ENCODE results near the gene APOBEC3H.

APOBEC3H gene

GRCh38 chr22:39135092-39135896 lies 38.2 kb downstream of the APOBEC3H start:
- DNase-seq (ENCODE audit: low read depth), result no peak

- no peak for DNase-seq (ENCODE audit: low read depth)
Observed at GRCh38 chr22:39136317-39136716, 39.3 kb downstream of the APOBEC3H start.

GRCh38 chr22:39138357-39138997 lies 41.4 kb downstream of the APOBEC3H start:
- no peak for DNase-seq (ENCODE audit: low read depth)

GRCh38 chr22:39139933-39140332 lies 42.9 kb downstream of the APOBEC3H start:
- DNase-seq (ENCODE audit: low read depth), result no peak

GRCh38 chr22:39142088-39142680 lies 45.1 kb downstream of the APOBEC3H start:
- no peak for DNase-seq (ENCODE audit: low read depth)

GRCh38 chr22:39144101-39144767 lies 47.2 kb downstream of the APOBEC3H start:
- DNase-seq (ENCODE audit: low read depth), result peak; percentile 48

- no peak for DNase-seq (ENCODE audit: low read depth)
Observed at GRCh38 chr22:39146256-39147101, 49.4 kb downstream of the APOBEC3H start.

- no peak for DNase-seq (ENCODE audit: low read depth)
Observed at GRCh38 chr22:39147335-39148025, 50.4 kb downstream of the APOBEC3H start.

- DNase-seq (ENCODE audit: low read depth), result no peak
Observed at GRCh38 chr22:39148026-39148726, 51.1 kb downstream of the APOBEC3H start.

- peak; percentile 75 for DNase-seq (ENCODE audit: low read depth)
Observed at GRCh38 chr22:39148727-39149535, 51.9 kb downstream of the APOBEC3H start.

GRCh38 chr22:39149915-39150847 lies 53.1 kb downstream of the APOBEC3H start:
- DNase-seq (ENCODE audit: low read depth), result no peak

GRCh38 chr22:39150848-39151215 lies 53.8 kb downstream of the APOBEC3H start:
- no peak for DNase-seq (ENCODE audit: low read depth)

GRCh38 chr22:39151329-39151975 lies 54.4 kb downstream of the APOBEC3H start:
- no peak for DNase-seq (ENCODE audit: low read depth)

- no peak for DNase-seq (ENCODE audit: low read depth)
Observed at GRCh38 chr22:39152024-39152510, 55.0 kb downstream of the APOBEC3H start.

GRCh38 chr22:39152511-39153219 lies 55.6 kb downstream of the APOBEC3H start, which contains the start of gene CBX7:
Gene CBX7 (minus strand): TSS chr22:39152680. CDS start chr22:39152444, 236 bp downstream.
- peak; percentile 84 for DNase-seq (ENCODE audit: low read depth)

- DNase-seq (ENCODE audit: low read depth), result no peak
Observed at GRCh38 chr22:39153220-39153717, 56.2 kb downstream of the APOBEC3H start.

Data from T-helper 22 cell (primary cell).